SK-N-SH treated with all-trans-retinoic acid at 6 μM for 48 hours (cell line): ENCODE measurements around the gene PSMB8.
"Not testable (repeated sequence)": the region's sequence is repeated elsewhere in the genome, so short reads cannot be mapped to it uniquely, and the experiment has no call there.

Experiments
- ATAC-seq: fragments of 200-7000 bp; cut with Tn5 transposase; 3 replicates; pipeline ENCODE4 v1.9.1; 2020; ENCODE audit warnings: mild to moderate bottlenecking, moderate library complexity
- ARNTL ChIP-seq: fragments of 450-650 bp; formaldehyde crosslinking; IDR thresholded peaks from 2 replicates; pipeline ENCODE4 v1.5.0; 2020; ENCODE audit warnings: low read depth, mild to moderate bottlenecking, moderate library complexity, borderline replicate concordance
- BACH2 ChIP-seq: fragments of 250-450 bp; sonication (Bioruptor Pico); IDR thresholded peaks from 2 replicates; pipeline ENCODE4 v1.9.0; 2021; ENCODE audit warnings: mild to moderate bottlenecking, borderline replicate concordance
- CSDC2 ChIP-seq: fragments of 250-450 bp; sonication (Bioruptor Pico); IDR thresholded peaks from 2 replicates; pipeline ENCODE4 v1.5.0; 2020; ENCODE audit warnings: mild to moderate bottlenecking, moderate library complexity
- ESRRG ChIP-seq: fragments of 250-450 bp; sonication (Bioruptor Pico); IDR thresholded peaks from 2 replicates; pipeline ENCODE4 v1.6.1; 2021; ENCODE audit warnings: mild to moderate bottlenecking
- GLIS3 ChIP-seq: fragments of 250-450 bp; sonication (Bioruptor Pico); IDR thresholded peaks from 2 replicates; pipeline ENCODE4 v1.5.0; 2020; ENCODE audit warnings: mild to moderate bottlenecking, moderate library complexity
- ISL1 ChIP-seq: fragments of 250-450 bp; sonication (Bioruptor Pico); IDR thresholded peaks from 2 replicates; pipeline ENCODE4 v2.1.2; 2022; ENCODE audit warnings: mild to moderate bottlenecking, moderate library complexity
- OSR1 ChIP-seq: fragments of 250-450 bp; sonication (Bioruptor Pico); IDR thresholded peaks from 2 replicates; pipeline ENCODE4 v1.8.0; 2022; ENCODE audit warnings: moderate library complexity, mild to moderate bottlenecking, inconsistent platforms
- PPARA ChIP-seq: fragments of 250-450 bp; sonication (Bioruptor Pico); IDR thresholded peaks from 2 replicates; pipeline ENCODE4 v1.5.0; 2020; ENCODE audit warnings: mild to moderate bottlenecking, borderline replicate concordance
- RARB ChIP-seq: fragments of 250-450 bp; sonication (Bioruptor Pico); IDR thresholded peaks from 2 replicates; pipeline ENCODE4 v1.8.0; 2021; ENCODE audit warnings: mild to moderate bottlenecking, moderate library complexity
- SNAI2 ChIP-seq: fragments of 250-450 bp; sonication (Bioruptor Pico); IDR thresholded peaks from 2 replicates; pipeline ENCODE4 v1.5.0; 2020; ENCODE audit warnings: mild to moderate bottlenecking, moderate library complexity
- TOX ChIP-seq: fragments of 250-450 bp; sonication (Bioruptor Pico); IDR thresholded peaks from 2 replicates; pipeline ENCODE4 v1.8.0; 2021; ENCODE audit warnings: mild to moderate bottlenecking, moderate library complexity, borderline replicate concordance
- ZC3H10 ChIP-seq: fragments of 250-450 bp; sonication (Bioruptor Pico); IDR thresholded peaks from 2 replicates; pipeline ENCODE4 v1.5.1; 2021; ENCODE audit warnings: mild to moderate bottlenecking, moderate library complexity
- ZFP3 ChIP-seq: fragments of 250-450 bp; sonication (Bioruptor Pico); IDR thresholded peaks from 2 replicates; pipeline ENCODE4 v1.5.0; 2020; ENCODE audit warnings: mild to moderate bottlenecking, moderate library complexity
- ZFP30 ChIP-seq: fragments of 450-650 bp; formaldehyde crosslinking; IDR thresholded peaks from 2 replicates; pipeline ENCODE4 v1.5.0; 2022; ENCODE audit warnings: mild to moderate bottlenecking, moderate library complexity
- ZNF565 ChIP-seq: fragments of 450-650 bp; formaldehyde crosslinking; conservative IDR thresholded peaks from 2 replicates; pipeline ENCODE4 v1.5.0; 2020; ENCODE audit warnings: low read depth, mild to moderate bottlenecking, moderate library complexity
- ZNF70 ChIP-seq: fragments of 450-650 bp; formaldehyde crosslinking; IDR thresholded peaks from 2 replicates; pipeline ENCODE4 v1.5.0; 2020; ENCODE audit warnings: mild to moderate bottlenecking, moderate library complexity
- ZNF8 ChIP-seq: fragments of 450-650 bp; formaldehyde crosslinking; IDR thresholded peaks from 2 replicates; pipeline ENCODE4 v1.5.0; 2020; ENCODE audit warnings: mild to moderate bottlenecking, moderate library complexity
- TF ChIP-seq, protein P1 (sequence below): fragments of 250-450 bp; sonication (Bioruptor Pico); IDR thresholded peaks from 2 replicates; pipeline ENCODE4 v1.5.1; 2020; ENCODE audit warnings: low read depth, mild to moderate bottlenecking, moderate library complexity
- TF ChIP-seq, protein P2 (sequence below): fragments of 250-450 bp; sonication (Bioruptor Pico); IDR thresholded peaks from 2 replicates; pipeline ENCODE4 v1.8.0; 2020; ENCODE audit warnings: mild to moderate bottlenecking, moderate library complexity, borderline replicate concordance
- TF ChIP-seq, protein P3 (sequence below): fragments of 250-450 bp; sonication (Bioruptor Pico); IDR thresholded peaks from 2 replicates; pipeline ENCODE4 v1.5.1; 2021; ENCODE audit warnings: mild to moderate bottlenecking, moderate library complexity
- TF ChIP-seq, protein P4 (sequence below): fragments of 250-450 bp; sonication (Bioruptor Pico); IDR thresholded peaks from 2 replicates; pipeline ENCODE4 v1.8.0; 2021; ENCODE audit warnings: low read depth, mild to moderate bottlenecking, moderate library complexity, borderline replicate concordance

The PSMB8 gene

DNA sequence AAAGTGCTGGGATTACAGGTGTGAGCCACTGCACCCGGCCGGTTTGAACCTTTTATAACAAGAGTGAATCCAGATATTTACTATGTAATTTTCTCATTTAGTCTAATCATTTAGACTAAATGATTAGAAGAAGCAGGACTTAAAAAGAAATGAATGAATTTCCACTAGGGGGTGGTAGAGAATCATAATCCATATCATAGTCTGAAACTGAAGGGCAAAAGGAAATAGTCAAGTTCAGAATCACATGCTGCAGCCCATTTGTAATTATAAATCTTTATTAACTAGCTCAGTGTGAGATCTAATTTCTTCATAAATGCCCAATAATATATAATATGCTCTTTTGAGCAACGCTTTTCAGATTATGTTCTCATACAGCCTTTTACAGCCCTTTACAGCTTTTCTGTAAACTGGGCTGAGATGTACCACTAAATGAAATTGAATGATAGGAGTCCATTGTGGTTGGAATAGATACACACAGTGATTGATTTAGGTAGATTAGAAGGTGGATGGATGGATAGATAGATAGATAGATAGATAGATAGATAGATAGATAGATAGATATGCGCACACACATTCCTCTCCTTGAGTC lies 41.9 kb upstream of the PSMB8 start:
- peak; percentile 84 for ATAC-seq
- TF ChIP-seq, protein P1, sequence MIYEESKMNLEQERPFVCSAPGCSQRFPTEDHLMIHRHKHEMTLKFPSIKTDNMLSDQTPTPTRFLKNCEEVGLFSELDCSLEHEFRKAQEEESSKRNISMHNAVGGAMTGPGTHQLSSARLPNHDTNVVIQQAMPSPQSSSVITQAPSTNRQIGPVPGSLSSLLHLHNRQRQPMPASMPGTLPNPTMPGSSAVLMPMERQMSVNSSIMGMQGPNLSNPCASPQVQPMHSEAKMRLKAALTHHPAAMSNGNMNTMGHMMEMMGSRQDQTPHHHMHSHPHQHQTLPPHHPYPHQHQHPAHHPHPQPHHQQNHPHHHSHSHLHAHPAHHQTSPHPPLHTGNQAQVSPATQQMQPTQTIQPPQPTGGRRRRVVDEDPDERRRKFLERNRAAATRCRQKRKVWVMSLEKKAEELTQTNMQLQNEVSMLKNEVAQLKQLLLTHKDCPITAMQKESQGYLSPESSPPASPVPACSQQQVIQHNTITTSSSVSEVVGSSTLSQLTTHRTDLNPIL (CRISPR knock-in tag) = no peak
- TF ChIP-seq, protein P2, sequence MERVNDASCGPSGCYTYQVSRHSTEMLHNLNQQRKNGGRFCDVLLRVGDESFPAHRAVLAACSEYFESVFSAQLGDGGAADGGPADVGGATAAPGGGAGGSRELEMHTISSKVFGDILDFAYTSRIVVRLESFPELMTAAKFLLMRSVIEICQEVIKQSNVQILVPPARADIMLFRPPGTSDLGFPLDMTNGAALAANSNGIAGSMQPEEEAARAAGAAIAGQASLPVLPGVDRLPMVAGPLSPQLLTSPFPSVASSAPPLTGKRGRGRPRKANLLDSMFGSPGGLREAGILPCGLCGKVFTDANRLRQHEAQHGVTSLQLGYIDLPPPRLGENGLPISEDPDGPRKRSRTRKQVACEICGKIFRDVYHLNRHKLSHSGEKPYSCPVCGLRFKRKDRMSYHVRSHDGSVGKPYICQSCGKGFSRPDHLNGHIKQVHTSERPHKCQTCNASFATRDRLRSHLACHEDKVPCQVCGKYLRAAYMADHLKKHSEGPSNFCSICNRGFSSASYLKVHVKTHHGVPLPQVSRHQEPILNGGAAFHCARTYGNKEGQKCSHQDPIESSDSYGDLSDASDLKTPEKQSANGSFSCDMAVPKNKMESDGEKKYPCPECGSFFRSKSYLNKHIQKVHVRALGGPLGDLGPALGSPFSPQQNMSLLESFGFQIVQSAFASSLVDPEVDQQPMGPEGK = no peak
- TF ChIP-seq ZNF8 (CRISPR knock-in tag) (no peak), BACH2 (CRISPR knock-in tag) (no peak), TOX (CRISPR knock-in tag) (no peak)

DNA sequence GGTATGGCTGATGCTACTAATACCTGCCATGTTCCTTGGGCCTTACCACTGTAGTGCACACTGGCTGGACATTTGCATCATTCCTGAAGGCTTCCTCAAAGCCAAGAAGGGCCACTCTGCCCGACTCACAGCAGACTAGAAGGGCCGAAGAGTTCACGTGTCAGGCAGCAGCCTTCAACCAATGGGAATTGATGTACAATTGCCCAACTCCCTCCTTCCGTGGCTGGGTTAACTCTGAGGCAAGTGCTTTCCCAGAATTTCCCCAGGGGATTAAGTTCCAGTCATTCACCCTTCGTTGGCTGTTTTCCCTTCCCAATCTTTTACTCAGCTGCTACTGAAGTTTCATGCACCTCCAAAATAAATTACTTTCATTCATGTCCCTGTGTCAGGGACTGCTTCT lies 39.9 kb upstream of the PSMB8 start:
- no peak for ATAC-seq

DNA sequence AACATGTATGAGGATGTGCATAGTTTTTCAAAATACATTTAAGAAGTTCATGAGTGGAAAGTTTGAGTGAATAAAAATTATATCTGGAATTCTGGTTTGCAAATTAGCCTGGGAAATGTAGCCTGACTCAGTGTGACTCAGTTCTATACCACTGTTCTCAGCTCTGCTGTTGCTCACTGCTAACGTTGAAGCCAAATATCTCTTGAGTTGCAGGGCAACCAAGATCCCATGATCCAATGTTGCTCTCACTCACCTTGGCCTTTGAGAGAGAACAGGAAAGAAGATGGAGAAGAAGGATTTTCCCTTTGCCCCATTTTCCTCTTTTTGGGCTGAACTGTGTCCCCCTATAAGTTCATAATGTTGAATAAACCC lies 39.0 kb upstream of the PSMB8 start:
- no peak for TF ChIP-seq ZNF565
- TF ChIP-seq, protein P3, sequence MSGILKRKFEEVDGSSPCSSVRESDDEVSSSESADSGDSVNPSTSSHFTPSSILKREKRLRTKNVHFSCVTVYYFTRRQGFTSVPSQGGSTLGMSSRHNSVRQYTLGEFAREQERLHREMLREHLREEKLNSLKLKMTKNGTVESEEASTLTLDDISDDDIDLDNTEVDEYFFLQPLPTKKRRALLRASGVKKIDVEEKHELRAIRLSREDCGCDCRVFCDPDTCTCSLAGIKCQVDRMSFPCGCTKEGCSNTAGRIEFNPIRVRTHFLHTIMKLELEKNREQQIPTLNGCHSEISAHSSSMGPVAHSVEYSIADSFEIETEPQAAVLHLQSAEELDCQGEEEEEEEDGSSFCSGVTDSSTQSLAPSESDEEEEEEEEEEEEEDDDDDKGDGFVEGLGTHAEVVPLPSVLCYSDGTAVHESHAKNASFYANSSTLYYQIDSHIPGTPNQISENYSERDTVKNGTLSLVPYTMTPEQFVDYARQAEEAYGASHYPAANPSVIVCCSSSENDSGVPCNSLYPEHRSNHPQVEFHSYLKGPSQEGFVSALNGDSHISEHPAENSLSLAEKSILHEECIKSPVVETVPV (CRISPR knock-in tag) = no peak
- no peak for TF ChIP-seq BACH2 (CRISPR knock-in tag)
- no peak for TF ChIP-seq ISL1 (CRISPR knock-in tag)
- TF ChIP-seq ZNF70 (CRISPR knock-in tag) = no peak
- TF ChIP-seq ZFP30 (CRISPR knock-in tag) = no peak
- TF ChIP-seq OSR1 = no peak
- no peak for TF ChIP-seq GLIS3 (CRISPR knock-in tag)
- no peak for TF ChIP-seq ZFP3 (CRISPR knock-in tag)
- no peak for TF ChIP-seq RARB (CRISPR knock-in tag)
- TF ChIP-seq PPARA = no peak
- no peak for TF ChIP-seq ZC3H10 (CRISPR knock-in tag)
- TF ChIP-seq, protein P4, sequence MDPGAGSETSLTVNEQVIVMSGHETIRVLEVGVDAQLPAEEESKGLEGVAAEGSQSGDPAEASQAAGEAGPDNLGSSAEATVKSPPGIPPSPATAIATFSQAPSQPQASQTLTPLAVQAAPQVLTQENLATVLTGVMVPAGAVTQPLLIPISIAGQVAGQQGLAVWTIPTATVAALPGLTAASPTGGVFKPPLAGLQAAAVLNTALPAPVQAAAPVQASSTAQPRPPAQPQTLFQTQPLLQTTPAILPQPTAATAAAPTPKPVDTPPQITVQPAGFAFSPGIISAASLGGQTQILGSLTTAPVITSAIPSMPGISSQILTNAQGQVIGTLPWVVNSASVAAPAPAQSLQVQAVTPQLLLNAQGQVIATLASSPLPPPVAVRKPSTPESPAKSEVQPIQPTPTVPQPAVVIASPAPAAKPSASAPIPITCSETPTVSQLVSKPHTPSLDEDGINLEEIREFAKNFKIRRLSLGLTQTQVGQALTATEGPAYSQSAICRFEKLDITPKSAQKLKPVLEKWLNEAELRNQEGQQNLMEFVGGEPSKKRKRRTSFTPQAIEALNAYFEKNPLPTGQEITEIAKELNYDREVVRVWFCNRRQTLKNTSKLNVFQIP = no peak
- TF ChIP-seq SNAI2 = no peak
- no peak for TF ChIP-seq ESRRG (CRISPR knock-in tag)
- no peak for TF ChIP-seq ZNF8 (CRISPR knock-in tag)
- no peak for TF ChIP-seq ARNTL (CRISPR knock-in tag)
- TF ChIP-seq, protein P1 (CRISPR knock-in tag) = no peak
- no peak for TF ChIP-seq TOX (CRISPR knock-in tag)
- TF ChIP-seq, all 23 proteins: peak for 0
- ATAC-seq = no peak

More for the DNA sequence above, 39.9 kb upstream of the PSMB8 start:
- TF ChIP-seq, protein P4 = no peak
- TF ChIP-seq TOX (CRISPR knock-in tag) (no peak), SNAI2 (no peak), CSDC2 (CRISPR knock-in tag) (no peak), ARNTL (CRISPR knock-in tag) (no peak)

DNA sequence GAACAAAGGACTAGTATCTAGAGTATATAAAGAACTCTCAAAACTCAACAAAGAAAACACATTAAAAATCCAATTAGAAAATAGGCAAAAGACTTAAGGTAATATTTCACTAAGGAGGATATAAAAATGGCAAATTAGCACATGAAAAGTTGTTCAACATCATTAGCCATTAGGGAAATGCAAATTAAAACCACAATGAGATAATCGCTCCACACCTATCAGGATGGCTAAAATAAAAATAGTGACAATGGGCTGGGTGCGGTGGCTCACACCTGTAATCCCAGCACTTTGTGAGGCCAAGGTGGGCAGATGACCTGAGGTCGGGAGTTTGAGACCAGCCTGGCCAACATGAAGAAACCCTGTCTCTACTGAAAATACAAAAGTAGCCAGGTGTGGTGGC lies 37.1 kb upstream of the PSMB8 start:
- not testable (repeated sequence) for ATAC-seq
